Glomerular endothelial cell (primary cell): ENCODE measurements around the gene DBN1. TPM values are rescaled to one million over a fixed set of nuclear protein-coding genes. Genes with fewer than 3 reads are reported as not detected.
"Not testable (repeated sequence)": the region's sequence is repeated elsewhere in the genome, so short reads cannot be mapped to it uniquely, and the experiment has no call there.

Source experiments
- DNase-seq: peaks from one replicate; pipeline ENCODE4 v3.0.0-alpha.2; 2011; ENCODE audit warnings: low read depth, low spot score; ENCODE audit errors: extremely low read depth
- total RNA-seq: library from RNA; depleted of rRNA; stranded (reverse); fragments of >200 nt; gene quantifications from 2 replicates; pipeline ENCODE4 v1.2.3, GENCODE V29; 2015

DBN1 gene
- total RNA-seq, 1 donor from 2014 or later, result 300 TPM

GRCh38 chr5:177491983-177492746 lies 18.7 kb upstream of the DBN1 start:
- DNase-seq, result no peak

GRCh38 chr5:177491429-177491945 lies 18.1 kb upstream of the DBN1 start:
- DNase-seq, result no peak

- DNase-seq, result no peak
Measured at GRCh38 chr5:177490992-177491391, 17.6 kb upstream of the DBN1 start.

GRCh38 chr5:177490311-177490991 lies 17.0 kb upstream of the DBN1 start:
- DNase-seq, result no peak

- DNase-seq, result no peak
Measured at GRCh38 chr5:177489119-177489716, 15.8 kb upstream of the DBN1 start.

- DNase-seq, result no peak
Measured at GRCh38 chr5:177487975-177488374, 14.5 kb upstream of the DBN1 start.

GRCh38 chr5:177487144-177487543 lies 13.7 kb upstream of the DBN1 start:
- DNase-seq, result no peak

- DNase-seq, result no peak
Measured at GRCh38 chr5:177486256-177486655, 12.8 kb upstream of the DBN1 start.

GRCh38 chr5:177485753-177486152 lies 12.3 kb upstream of the DBN1 start:
- DNase-seq, result not testable (repeated sequence)

- DNase-seq, result no peak
Measured at GRCh38 chr5:177484902-177485549, 11.6 kb upstream of the DBN1 start.

- no peak for DNase-seq
Measured at GRCh38 chr5:177483994-177484901, 10.8 kb upstream of the DBN1 start.

GRCh38 chr5:177483042-177483441 lies 9.6 kb upstream of the DBN1 start:
- DNase-seq, result no peak

- no peak for DNase-seq
Measured at GRCh38 chr5:177482359-177482795, 8.9 kb upstream of the DBN1 start.

GRCh38 chr5:177479774-177480173 lies 6.3 kb upstream of the DBN1 start:
- DNase-seq, result no peak

GRCh38 chr5:177478711-177479646 lies 5.5 kb upstream of the DBN1 start:
- DNase-seq, result no peak

GRCh38 chr5:177477701-177478477 lies 4.5 kb upstream of the DBN1 start:
- no peak for DNase-seq

GRCh38 chr5:177476531-177477233 lies 3.2 kb upstream of the DBN1 start:
- no peak for DNase-seq
